NCI-H748 treated with DMSO at 0.1 percent for 48 hours (cell line): Measurements from ENCODE around the gene GGNBP2.

Experiments used
- DNase-seq: peaks from one replicate; lab custom pipeline; 2025; lab: John Stamatoyannopoulos, UW

Gene GGNBP2

GRCh38 chr17:36629252-36629847 is 84.6 kb downstream of the GGNBP2 start:
- peak; percentile 40 for DNase-seq

DNA sequence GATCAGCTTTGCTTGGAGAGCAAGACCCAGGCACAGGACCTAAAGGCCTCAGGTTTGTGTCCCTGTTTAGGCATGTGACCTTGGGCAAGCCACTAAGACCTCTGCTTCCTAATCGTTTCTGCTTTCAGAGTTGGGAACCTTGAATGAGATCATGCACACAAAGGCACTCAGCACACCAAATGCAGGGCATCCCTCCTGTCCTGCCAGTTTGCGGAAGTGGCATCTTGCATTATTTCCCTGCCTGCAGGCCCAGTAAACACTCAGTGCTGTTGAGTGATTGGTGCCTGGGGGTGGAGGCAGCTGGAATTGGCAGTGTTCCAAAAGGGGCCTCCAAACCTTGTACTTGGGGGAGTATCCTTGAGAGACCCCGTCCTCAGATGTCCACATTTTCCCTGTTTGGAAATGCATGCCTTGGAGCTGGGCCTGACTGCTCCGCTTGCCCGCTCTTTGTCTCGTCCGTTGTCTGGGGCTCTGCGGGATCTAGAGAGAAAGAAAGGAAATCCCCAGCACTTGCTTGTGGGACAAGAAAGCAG is 85.3 kb downstream of the GGNBP2 start:
- DNase-seq, result no peak

- DNase-seq, result no peak
These were observed 86.3 kb downstream of the GGNBP2 start for GRCh38 chr17:36631022-36631421.

DNA sequence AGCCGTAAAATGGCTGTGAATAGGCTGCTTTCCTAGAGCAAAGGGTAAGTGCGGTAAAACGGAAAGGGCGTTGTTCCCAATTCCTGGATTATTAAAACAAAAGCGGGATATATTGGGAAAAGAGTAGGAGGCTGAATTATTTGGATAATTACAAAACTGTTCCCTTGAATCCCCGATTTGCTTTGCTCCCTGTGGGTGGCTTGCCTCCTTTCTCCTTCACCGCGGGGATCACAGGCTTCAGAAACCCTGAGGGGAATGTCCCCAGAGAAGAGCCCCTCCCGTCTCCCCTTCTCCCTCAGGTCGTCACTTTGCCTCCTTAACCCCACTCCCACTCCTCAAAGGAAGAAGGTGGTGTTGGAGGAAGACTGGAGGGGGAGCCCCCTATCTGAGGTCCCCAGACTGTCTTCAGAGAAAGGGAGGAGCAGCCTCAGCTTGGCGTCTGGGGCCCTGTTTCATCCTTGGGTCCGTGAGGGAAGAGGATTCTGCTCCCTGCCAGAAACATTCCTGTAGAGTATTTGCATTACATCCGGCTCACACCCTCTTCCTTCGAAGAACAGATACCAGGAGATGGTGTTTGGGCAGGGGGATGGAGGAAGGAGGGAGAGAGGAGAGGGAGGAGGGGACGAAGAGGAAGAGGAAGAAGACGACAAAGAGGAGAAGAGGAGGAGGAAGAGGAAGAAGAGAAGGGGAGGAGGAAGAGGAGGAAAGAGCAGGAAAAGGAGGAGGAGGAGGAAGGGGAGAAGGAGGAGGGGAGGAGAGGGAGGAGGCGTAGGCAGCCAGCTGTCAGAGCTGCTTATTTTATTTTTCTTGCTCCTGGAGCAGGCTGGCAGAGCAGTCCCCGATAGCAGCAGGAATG is 88.4 kb downstream of the GGNBP2 start:
- DNase-seq, result no peak
